ENCODE measurements around the gene DLG2. TPM values are rescaled to one million over a fixed set of nuclear protein-coding genes. Genes with fewer than 3 reads are reported as not detected.
"Not testable (repeated sequence)": the region's sequence is repeated elsewhere in the genome, so short reads cannot be mapped to it uniquely, and the experiment has no call there.

The DLG2 gene
- total and polyA plus RNA-seq, 9 of the 15 experiments (the other 6 are each of a cell fraction or from before 2014, with no cell fraction given): 0.52 to 1.6 (median 0.95) TPM

- DNase-seq (ENCODE audit: extremely low read depth in 1 of 4, low spot score in 3 of 4); H3K9ac ChIP-seq (ENCODE audit: insufficient read depth in 1 of 2, low read depth in 2 of 2, low read length in 2 of 2); intact Hi-C loops (cut with micrococcal nuclease); BruUV-seq (replicated peaks); H3K27ac ChIP-seq (ENCODE audit: extremely low read depth, low read depth, low read length); H3K4me2 ChIP-seq (ENCODE audit: insufficient read depth, low read length); FAIRE-seq; H3K27me3 ChIP-seq (ENCODE audit: control insufficient read depth in 2 of 2, insufficient read depth in 2 of 2, low read length in 2 of 2); CTCF ChIA-PET (ENCODE audit: low intra/inter-chr PET ratio); H3K9me3 ChIP-seq (replicated peaks; ENCODE audit: control insufficient read depth, insufficient read depth, low read depth, low read length); H2AFZ ChIP-seq (ENCODE audit: low read depth, low read length); in situ Hi-C loops (cut with MboI); H4K20me1 ChIP-seq (replicated peaks; ENCODE audit: control insufficient read depth, insufficient read depth, low read length); H3K9me1 ChIP-seq (ENCODE audit: control insufficient read depth, insufficient read depth, low read length); H3K4me3 ChIP-seq: not testable (repeated sequence)
- TF ChIP-seq SUPT5H (IDR thresholded peaks at IDR 0.05) (peak; percentile 74), POLR2B (IDR thresholded peaks at IDR 0.05; ENCODE audit: low read depth, partially characterized antibody) (peak; percentile 31), POLR2A (conservative IDR thresholded peaks at IDR 0.05) (peak; percentile 61)
- POLR2A ChIA-PET: interaction anchor here (0.6 to 7.8 kb wide), 4 partner anchors 6 to 27 kb away, joined by 3 to 145 read pairs (median 6); partner anchors contain the start of genes CREBZF, DLG2 and TMEM126B
- peaks cover 68% of the 10 kb centered on the region for H3K36me3 ChIP-seq (ENCODE audit: control insufficient read depth, insufficient read depth, low read length)
- WGBS (ENCODE audit: insufficient coverage, low coverage, missing lambda C conversion rate): 70% methylated on average over 3 of the region's 4 CpGs
- peaks cover 64% of the 10 kb centered on the region for H3K79me2 ChIP-seq (ENCODE audit: control insufficient read depth, insufficient read depth, low read length)
- peaks cover 5 to 29% of the 10 kb centered on the region in 2 experiments; a peak in 4 of 5 replicates for H3K4me1 ChIP-seq (replicated peaks in 1 of 2; ENCODE audit: control insufficient read depth in 2 of 2, insufficient read depth in 2 of 2, low read length in 2 of 2)
- peak; percentile 1; the same call in 2 of the 3 replicates for ATAC-seq
Measured at GRCh38 chr11:85654343-85654742, 27.2 kb upstream of the DLG2 start.

- DNase-seq (ENCODE audit: extremely low read depth in 1 of 4, low spot score in 3 of 4) (peak in 1 of 4 experiments; percentile 39), ATAC-seq (peak; percentile 18), FAIRE-seq (no peak)
- POLR2A ChIA-PET: interaction anchor here (0.6 to 7.8 kb wide), 4 partner anchors 8 to 471 kb away, joined by 3 to 145 read pairs (median 20); partner anchors contain the start of gene CREBZF
- Histone ChIP-seq H3K9ac (ENCODE audit: insufficient read depth in 1 of 2, low read depth in 2 of 2, low read length in 2 of 2) (no peak overlapping the region; a peak in 1 of 4 replicates), H2AFZ (ENCODE audit: low read depth, low read length) (no peak overlapping the region), H3K79me2 (ENCODE audit: control insufficient read depth, insufficient read depth, low read length) (peaks cover 61% of the 10 kb centered on the region), H3K9me3 (replicated peaks; ENCODE audit: control insufficient read depth, insufficient read depth, low read depth, low read length) (no peaks in the 10 kb centered on the region), H4K20me1 (replicated peaks; ENCODE audit: control insufficient read depth, insufficient read depth, low read length) (peaks cover 4% of the 10 kb centered on the region; the same call in 1 of the 2 replicates), H3K27ac (ENCODE audit: extremely low read depth, low read depth, low read length) (peak overlapping the region; percentile 40; the same call in 2 of the 3 replicates), H3K9me1 (ENCODE audit: control insufficient read depth, insufficient read depth, low read length) (no peaks in the 10 kb centered on the region), H3K4me1 (replicated peaks in 1 of 2; ENCODE audit: control insufficient read depth in 2 of 2, insufficient read depth in 2 of 2, low read length in 2 of 2) (peaks cover 11 to 25% of the 10 kb centered on the region in 2 experiments), H3K36me3 (ENCODE audit: control insufficient read depth, insufficient read depth, low read length) (peaks cover 54% of the 10 kb centered on the region), H3K4me3 (no peak overlapping the region), H3K4me2 (ENCODE audit: insufficient read depth, low read length) (peak overlapping the region; percentile 18; the same call in 1 of the 2 replicates), H3K27me3 (ENCODE audit: control insufficient read depth in 2 of 2, insufficient read depth in 2 of 2, low read length in 2 of 2) (no peaks in the 10 kb centered on the region)
- in situ Hi-C loops (cut with MboI) (no loop called here), intact Hi-C loops (cut with micrococcal nuclease) (no loop called here)
- BruUV-seq (replicated peaks): no TSS peak
- 10% methylated on average over 3 of the region's 3 CpGs for WGBS (ENCODE audit: insufficient coverage, low coverage, missing lambda C conversion rate)
- CTCF ChIA-PET (ENCODE audit: low intra/inter-chr PET ratio): no interaction called here
- 0 out of 2 replicates have a peak, but pooled peaks have one; percentile 15 for TF ChIP-seq GABPA (tag; conservative IDR thresholded peaks at IDR 0.05; ENCODE audit: low read depth)
- no peak for TF ChIP-seq ZNF121 (CRISPR knock-in tag; conservative IDR thresholded peaks at IDR 0.05)
- no peak for TF ChIP-seq TARDBP (IDR thresholded peaks at IDR 0.05)
- no peak for TF ChIP-seq RUNX1 (IDR thresholded peaks at IDR 0.05; ENCODE audit: low read depth)
- TF ChIP-seq MEF2A (IDR thresholded peaks at IDR 0.05; ENCODE audit: control insufficient read depth, low read depth, low read length): 0 out of 2 replicates have a peak, but pooled peaks have one; percentile 56
- no peak for TF ChIP-seq ZNF764 (CRISPR knock-in tag; IDR thresholded peaks at IDR 0.05; ENCODE audit: low read depth)
- TF ChIP-seq U2AF2 (optimal IDR thresholded peaks at IDR 0.05; ENCODE audit: low read depth, low read length): no peak
- no peak for TF ChIP-seq BRF2 (IDR thresholded peaks at IDR 0.05; ENCODE audit: borderline replicate concordance, insufficient read depth, insufficient read length)
- peak; percentile 36; the same call in 1 of the 2 replicates for TF ChIP-seq POLR2H (tag; IDR thresholded peaks at IDR 0.05; ENCODE audit: low read depth)
- no peak for TF ChIP-seq TCF15 (CRISPR knock-in tag; IDR thresholded peaks at IDR 0.05)
Measured at GRCh38 chr11:85652786-85653447, 25.8 kb upstream of the DLG2 start.

All from K562 (cell line).